Activated CD4-positive, alpha-beta T cell treated with anti-CD3 and anti-CD28 coated beads for 24 hours (primary cell): Measurements from ENCODE around the gene VPREB3.
A peak's percentile ranks its signal among the peaks of the same experiment; 100 is the strongest.

Source experiments
- DNase-seq, 2 donors: peaks; one replicate each; pipeline ENCODE4 v3.0.0-alpha.2; 2020; ENCODE audit warnings: low read depth in 2 of 2

Gene VPREB3

GRCh38 chr22:23764899-23765881 is 11.0 kb upstream of the VPREB3 start:
- no peak for DNase-seq

GRCh38 chr22:23763954-23764353 is 9.7 kb upstream of the VPREB3 start:
- DNase-seq = no peak

- peak; percentile 35 to 51 for DNase-seq
Observed at GRCh38 chr22:23763579-23763945, 9.3 kb upstream of the VPREB3 start.

- no peak for DNase-seq
Observed at GRCh38 chr22:23762842-23763578, 8.8 kb upstream of the VPREB3 start, which contains the start of gene C22orf15. C22orf15 (plus strand) TSS chr22:23762990; CDS start chr22:23763307, 317 bp downstream.

GRCh38 chr22:23760056-23760455 is 5.8 kb upstream of the VPREB3 start:
- no peak for DNase-seq

- DNase-seq = no peak
Observed at GRCh38 chr22:23759566-23759965, 5.3 kb upstream of the VPREB3 start.

GRCh38 chr22:23756891-23757290 is 2.7 kb upstream of the VPREB3 start:
- no peak for DNase-seq

GRCh38 chr22:23755711-23756110 is 1.5 kb upstream of the VPREB3 start:
- DNase-seq = no peak

GRCh38 chr22:23754980-23755636 is 883 bp upstream of the VPREB3 start:
- no peak for DNase-seq

- DNase-seq = no peak
Observed at GRCh38 chr22:23753385-23753784, 840 bp downstream of the VPREB3 start.

- no peak for DNase-seq
Observed at GRCh38 chr22:23752750-23753149, 1.5 kb downstream of the VPREB3 start.

GRCh38 chr22:23752090-23752691 is 2.0 kb downstream of the VPREB3 start:
- DNase-seq = no peak

- DNase-seq = no peak
Observed at GRCh38 chr22:23751441-23751996, 2.7 kb downstream of the VPREB3 start.

- peak; percentile 70 to 71 for DNase-seq
Observed at GRCh38 chr22:23750714-23751440, 3.3 kb downstream of the VPREB3 start, which contains the start of gene ZNF70. ZNF70 (minus strand) TSS chr22:23751112; CDS start chr22:23745140, 5,972 bp downstream.

- no peak for DNase-seq
Observed at GRCh38 chr22:23750367-23750713, 3.9 kb downstream of the VPREB3 start.

- DNase-seq = no peak
Observed at GRCh38 chr22:23749841-23750301, 4.4 kb downstream of the VPREB3 start.

- no peak for DNase-seq
Observed at GRCh38 chr22:23745791-23746190, 8.4 kb downstream of the VPREB3 start.

GRCh38 chr22:23744485-23744884 is 9.7 kb downstream of the VPREB3 start:
- no peak for DNase-seq

GRCh38 chr22:23744001-23744400 is 10.2 kb downstream of the VPREB3 start:
- no peak for DNase-seq

GRCh38 chr22:23743303-23743705 is 10.9 kb downstream of the VPREB3 start:
- DNase-seq = no peak
